Endothelial cell of umbilical vein (primary cell): ENCODE data around the gene CPLX1. TPM values are rescaled to one million over a fixed set of nuclear protein-coding genes. Genes with fewer than 3 reads are reported as not detected.

ENCODE experiments used
- BruUV-seq: library from RNA; stranded (reverse); fragments of 400-500 nt; replicated peaks from 2 replicates; lab custom pipeline; 2021; lab: Mats Ljungman, UMichigan
- CTCF ChIA-PET: fragments of 300-600, 350-600 bp; sonication (Branson Sonifier 250); formaldehyde crosslinking; loops from one replicate; lab custom pipeline; 2021; ENCODE audit warnings: antibody characterized with exemption, inconsistent platforms; lab: Charles Lee
- POLR2A ChIA-PET: fragments of 300-600, 350-600 bp; sonication (Branson Sonifier 250); formaldehyde crosslinking; loops from one replicate; lab custom pipeline; 2021; ENCODE audit warnings: antibody characterized with exemption, inconsistent platforms; lab: Charles Lee
- DNase-seq: peaks from one replicate; pipeline ENCODE4 v3.0.0-alpha.2; 2011; ENCODE audit warnings: low read depth, low spot score
- FAIRE-seq: peaks from 2 replicates; lab custom pipeline; 2011; peaks lifted over from hg19 to GRCh38; lab: Jason Lieb, UNC
- H2AFZ ChIP-seq: 2 replicates; pipeline ENCODE4 v1.6.0; 2012; ENCODE audit warnings: low read depth, low read length, control low read depth, inconsistent platforms
- H3K27ac ChIP-seq: 2 replicates; pipeline ENCODE4 v1.5.1; 2011; ENCODE audit warnings: low read depth, mild to moderate bottlenecking, control low read depth, low read length, moderate library complexity; ENCODE audit not compliant: insufficient read depth
- H3K27me3 ChIP-seq, 2 experiments: 2 replicates each; pipeline versions ENCODE4 v1.6.0 to v1.6.1; 2011; ENCODE audit warnings: low read length in 2 of 2, mixed read lengths in 1 of 2; ENCODE audit not compliant: control insufficient read depth in 2 of 2, insufficient read depth in 2 of 2
- H3K36me3 ChIP-seq, 2 experiments: 2 replicates in 1 of 2; 3 replicates in 1 of 2; pipeline ENCODE4 v1.5.1; 2011; ENCODE audit warnings: low read length in 2 of 2, mild to moderate bottlenecking in 1 of 2, moderate library complexity in 1 of 2; ENCODE audit not compliant: control insufficient read depth in 2 of 2, insufficient read depth in 2 of 2; ENCODE audit errors: extremely low read depth in 1 of 2
- H3K4me1 ChIP-seq: 3 replicates; pipeline ENCODE4 v1.5.1; 2011; ENCODE audit warnings: mild to moderate bottlenecking, low read length; ENCODE audit not compliant: control insufficient read depth, insufficient read depth; ENCODE audit errors: extremely low read depth
- H3K4me2 ChIP-seq: 2 replicates; pipeline ENCODE4 v1.6.1; 2011; ENCODE audit warnings: low read length, control low read depth, mixed read lengths; ENCODE audit not compliant: insufficient read depth
- H3K4me3 ChIP-seq, 3 experiments: fragments of 200-600 bp in 1 of 3; sonication (generic), shearing (Covaris generic) in 1 of 3; replicated peaks in 1 of 3; 2 replicates each; pipeline ENCODE4 v1.5.1; 2011 to 2016; ENCODE audit warnings: control low read depth in 3 of 3, low read length in 3 of 3, mild to moderate bottlenecking in 2 of 3, inconsistent platforms in 1 of 3, low read depth in 1 of 3, moderate library complexity in 1 of 3; ENCODE audit not compliant: insufficient read depth in 1 of 3
- H3K79me2 ChIP-seq: 2 replicates; pipeline ENCODE4 v1.6.0; 2012; ENCODE audit warnings: low read length, inconsistent platforms; ENCODE audit not compliant: control insufficient read depth, insufficient read depth
- H3K9ac ChIP-seq: replicated peaks from 2 replicates; pipeline ENCODE3; 2011; ENCODE audit warnings: low read length, control low read depth; ENCODE audit not compliant: insufficient read depth; ENCODE audit errors: extremely low read depth
- H3K9me1 ChIP-seq: replicated peaks from 3 replicates; pipeline ENCODE4 v1.6.0; 2011; ENCODE audit warnings: mild to moderate bottlenecking, low read length; ENCODE audit not compliant: control insufficient read depth, insufficient read depth; ENCODE audit errors: extremely low read depth
- H3K9me3 ChIP-seq: replicated peaks from 2 replicates; pipeline ENCODE4 v1.5.1; 2012; ENCODE audit warnings: low read length, inconsistent platforms; ENCODE audit not compliant: control insufficient read depth, insufficient read depth
- H4K20me1 ChIP-seq: replicated peaks from 2 replicates; pipeline ENCODE3; 2011; ENCODE audit warnings: mild to moderate bottlenecking, low read length; ENCODE audit not compliant: control insufficient read depth, insufficient read depth; ENCODE audit errors: extremely low read depth
- CTCF ChIP-seq, 2 donors: IDR thresholded peaks; 1 replicate in 1 of 2; 2 replicates in 1 of 2; pipeline ENCODE4 v1.5.1; 2011; ENCODE audit warnings: low read length in 2 of 2, mild to moderate bottlenecking in 2 of 2, moderate library complexity in 2 of 2, control low read depth in 1 of 2, inconsistent platforms in 1 of 2, low read depth in 1 of 2; ENCODE audit not compliant: insufficient read depth in 1 of 2; ENCODE audit errors: extremely low read depth in 1 of 2
- JUN ChIP-seq: IDR thresholded peaks from 2 replicates; pipeline ENCODE4 v1.6.1; 2011; ENCODE audit warnings: borderline replicate concordance, low read depth; ENCODE audit not compliant: insufficient read length, insufficient read depth
- MYC ChIP-seq: IDR thresholded peaks from one replicate; pipeline ENCODE4 v1.6.1; 2011; ENCODE audit warnings: mild to moderate bottlenecking, low read depth, low read length
- dilution Hi-C: fragments of 300-500 bp; cut with MboI; formaldehyde crosslinking; loops from one replicate; pipeline ENCODE4 v1.15.0; 2019; ENCODE audit warnings: low sequenced_read_pairs; ENCODE audit not compliant: extremely low pct_ligation_motif_present
- intact Hi-C: fragments of 100-400 bp; cut with micrococcal nuclease; formaldehyde crosslinking; loops from one replicate; pipeline ENCODE4 v1.10.0; 2022
- polyA plus RNA-seq, 4 experiments: library from polyadenylated mRNA; depleted of rRNA in 3 of 4; stranded (reverse) in 3 of 4; unstranded in 1 of 4; fragments of >200 nt; gene quantifications; 2 replicates each; pipeline versions ENCODE4 v1.2.1 to v1.2.3, GENCODE V29; 2011 to 2012; ENCODE audit warnings: missing spikeins in 1 of 4
- total RNA-seq: library from RNA; stranded (reverse); gene quantifications from 2 replicates; pipeline ENCODE4 v1.2.3, GENCODE V29; 2021

Gene CPLX1
- total and polyA plus RNA-seq, 2 donors (not counting 3 experiments of a cell fraction or from before 2014, with no cell fraction given), result 1.0 to 1.8 TPM

GRCh38 chr4:858831-859451 lies 33.0 kb upstream of the CPLX1 start:
- no peaks in the 10 kb centered on the region for H3K9me3 ChIP-seq

More at GRCh38 chr4:858831-859451, 33.0 kb upstream of the CPLX1 start:
- FAIRE-seq (no peak), DNase-seq (no peak)
- H3K36me3 ChIP-seq, result peaks cover 7 to 44% of the 10 kb centered on the region in 2 experiments
- POLR2A ChIA-PET, result no interaction called here
- H3K4me1 ChIP-seq, result no peaks in the 10 kb centered on the region
- H3K4me2 ChIP-seq, result no peak overlapping the region
- H3K79me2 ChIP-seq, result no peaks in the 10 kb centered on the region
- no peak overlapping the region for H3K4me3 ChIP-seq
- H3K27me3 ChIP-seq, result no peaks in the 10 kb centered on the region
- no peak for TF ChIP-seq CTCF (IDR thresholded peaks at IDR 0.05; ENCODE audit: extremely low read depth in 1 of 2, insufficient read depth in 1 of 2, low read depth in 1 of 2, low read length in 2 of 2)
- TF ChIP-seq JUN, result no peak
- TF ChIP-seq MYC, result no peak
- no peaks in the 10 kb centered on the region for H3K9me1 ChIP-seq
- intact Hi-C loops (no loop called here), dilution Hi-C loops (no loop called here)
- no peak overlapping the region for H3K9ac ChIP-seq
- H3K27ac ChIP-seq, result no peak overlapping the region
- no TSS peak for BruUV-seq
- no peaks in the 10 kb centered on the region for H4K20me1 ChIP-seq
- CTCF ChIA-PET, result no interaction called here
- H2AFZ ChIP-seq, result no peak overlapping the region
